GM12801 (cell line): Measurements from ENCODE around the gene OPCML.

ENCODE experiments used
- CTCF ChIP-seq: IDR thresholded peaks from one replicate; pipeline ENCODE4 v1.5.1; 2011; ENCODE audit warnings: control low read depth; ENCODE audit not compliant: insufficient read length; ENCODE audit errors: extremely low read depth

Gene OPCML

DNA sequence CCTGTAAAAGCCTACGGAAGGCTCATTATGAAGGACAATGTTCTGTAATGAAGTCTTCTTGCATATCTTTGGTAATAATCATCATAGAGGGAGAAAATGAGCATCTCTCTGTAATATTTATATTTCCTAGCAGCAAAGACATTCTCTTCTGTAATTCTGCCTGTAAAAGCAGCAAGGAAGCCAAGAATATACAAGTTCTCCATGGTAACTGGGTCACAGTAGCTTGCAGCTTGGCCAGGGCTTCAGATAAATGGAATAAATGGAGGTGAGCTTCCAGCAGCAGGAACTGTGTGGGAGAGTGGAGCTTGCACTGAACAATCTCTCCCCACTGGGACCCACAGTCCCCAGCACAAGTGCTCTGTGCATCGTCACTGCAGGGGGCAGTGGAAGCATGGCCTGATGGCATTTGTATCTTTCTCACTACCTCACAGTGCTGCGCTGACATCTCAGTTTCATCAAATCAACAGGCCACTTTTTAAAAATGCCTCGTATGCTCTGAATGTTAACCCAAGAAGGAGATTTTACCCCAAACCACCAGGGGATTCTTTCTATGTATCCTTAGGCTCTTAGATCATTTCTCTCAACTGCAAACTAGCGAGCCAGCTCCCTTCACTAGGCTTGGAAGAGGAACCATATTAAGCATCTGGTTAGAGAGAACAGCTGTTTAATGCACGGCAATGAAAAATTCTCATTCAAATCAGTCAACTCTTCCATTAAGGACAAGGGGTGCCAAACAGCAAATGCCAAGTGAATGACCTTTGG, 1059.7 kb downstream of the OPCML start:
- TF ChIP-seq CTCF, result no peak

GRCh38 chr11:132471466-132471865, 1060.8 kb downstream of the OPCML start:
- no peak for TF ChIP-seq CTCF

GRCh38 chr11:132466983-132467382, 1065.3 kb downstream of the OPCML start:
- no peak for TF ChIP-seq CTCF

DNA sequence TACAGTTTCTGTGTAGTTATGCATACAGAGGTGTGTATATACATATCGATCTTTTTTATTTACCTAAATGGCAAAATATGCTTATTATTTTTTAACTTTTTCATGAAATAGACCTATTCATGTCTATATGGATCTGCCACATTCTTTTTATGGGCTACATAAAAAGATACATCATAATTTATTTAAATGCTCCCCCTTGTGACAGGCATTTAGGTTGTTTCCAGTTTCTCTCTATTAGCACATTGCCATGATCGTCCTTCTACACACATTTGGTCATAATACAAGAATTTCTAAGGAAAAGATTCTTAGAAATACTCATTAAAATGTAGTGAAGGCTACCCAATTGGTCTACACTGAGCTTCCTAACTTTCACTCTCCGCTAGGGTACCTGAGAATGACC, 1067.4 kb downstream of the OPCML start:
- TF ChIP-seq CTCF, result no peak

DNA sequence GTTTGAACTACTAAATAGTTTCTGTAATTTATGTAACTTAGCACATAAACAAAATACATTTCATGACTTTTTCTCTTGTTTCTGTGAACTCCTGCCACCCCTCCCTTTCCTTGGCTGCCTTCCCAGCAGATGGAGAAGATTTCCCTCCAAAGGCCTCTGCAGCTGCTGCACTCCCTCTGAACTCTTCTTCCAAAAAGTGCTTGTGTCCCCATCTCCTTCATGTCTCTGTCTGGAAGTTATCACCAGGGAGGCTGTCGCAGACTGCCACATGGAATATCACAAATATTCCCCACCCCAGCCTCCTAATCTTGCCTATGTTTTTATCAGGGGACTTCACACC, 1068.3 kb downstream of the OPCML start:
- TF ChIP-seq CTCF, result no peak

DNA sequence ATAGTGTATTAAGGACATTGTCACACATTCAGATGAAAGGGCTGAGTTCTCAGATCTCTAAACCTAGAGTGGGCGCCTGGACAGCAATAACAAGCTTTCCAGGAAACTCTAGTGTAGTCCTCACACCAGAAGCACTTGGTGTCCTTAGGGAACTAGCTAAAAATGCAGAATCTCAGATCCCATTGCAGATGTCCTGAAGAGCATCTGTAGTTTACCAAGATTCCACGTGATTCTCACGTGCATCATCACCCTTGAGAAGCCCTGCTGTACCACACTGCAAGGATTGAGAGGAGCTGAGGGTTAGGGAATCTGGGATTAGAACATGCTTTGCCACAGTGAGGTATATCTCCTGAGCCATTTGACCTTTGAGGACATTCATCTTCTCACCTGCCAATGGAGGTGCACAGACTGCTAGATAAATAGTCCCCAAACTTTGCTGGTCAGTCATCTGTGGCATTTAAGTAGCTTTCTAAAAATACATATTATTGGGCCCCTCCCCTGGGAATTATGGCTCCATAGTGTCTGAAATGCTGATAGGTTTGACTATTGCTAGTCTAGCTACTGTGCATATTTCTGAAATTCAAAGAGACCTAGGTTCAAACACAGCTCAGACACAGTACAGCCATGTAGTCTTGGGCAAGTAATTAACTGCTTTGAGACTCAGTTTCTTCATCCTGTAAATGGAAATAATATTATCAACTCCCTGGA, 1068.9 kb downstream of the OPCML start:
- no peak for TF ChIP-seq CTCF

GRCh38 chr11:132459736-132460135, 1072.6 kb downstream of the OPCML start:
- TF ChIP-seq CTCF, result no peak
